SK-N-SH (cell line): Measurements from ENCODE around the gene GRIP2. TPM values are rescaled to one million over a fixed set of nuclear protein-coding genes. Genes with fewer than 3 reads are reported as not detected.

ENCODE experiments used
- CTCF ChIA-PET: fragments of 300-600, 350-600 bp; formaldehyde crosslinking; extraction: SDS; loops from one replicate; lab custom pipeline; 2021; lab: Yijun Ruan, JAX
- POLR2A ChIA-PET: fragments of 350-600 bp; sonication (Branson Sonifier 250); formaldehyde crosslinking; extraction: SDS; loops from one replicate; lab custom pipeline; 2020; ENCODE audit warnings: antibody characterized with exemption, inconsistent platforms; lab: Yijun Ruan, JAX
- DNase-seq: peaks from one replicate; pipeline ENCODE4 v3.0.0; 2012
- H2AFZ ChIP-seq: fragments of 200-600 bp; sonication (generic); 2 replicates; pipeline ENCODE4 v1.8.1; 2016; ENCODE audit warnings: antibody characterized with exemption, mild to moderate bottlenecking, low read depth
- H3F3A ChIP-seq: fragments of 200-600 bp; sonication (generic); replicated peaks from 2 replicates; pipeline ENCODE3; 2016; ENCODE audit warnings: antibody characterized with exemption, mild to moderate bottlenecking; ENCODE audit not compliant: insufficient read depth
- H3K27ac ChIP-seq, 2 experiments: fragments of 200-500 bp in 1 of 2; fragments of 200-600 bp in 1 of 2; sonication (Bioruptor generic) in 1 of 2; sonication (generic), shearing (Covaris generic) in 1 of 2; 2 replicates each; pipeline versions ENCODE4 v1.5.1 to v1.6.1; 2014 to 2016; ENCODE audit warnings: low read depth in 2 of 2, inconsistent platforms in 1 of 2, low read length in 1 of 2, mild to moderate bottlenecking in 1 of 2, mixed read lengths in 1 of 2
- H3K27me3 ChIP-seq: fragments of 200-600 bp; sonication (generic), shearing (Covaris generic); 2 replicates; pipeline ENCODE4 v1.6.1; 2016; ENCODE audit warnings: mixed run types; ENCODE audit not compliant: insufficient read depth
- H3K36me3 ChIP-seq, 2 experiments: fragments of 200-500 bp in 1 of 2; fragments of 200-600 bp in 1 of 2; sonication (Bioruptor generic) in 1 of 2; sonication (generic) in 1 of 2; replicated peaks in 1 of 2; 2 replicates each; pipeline versions ENCODE3 to v1.5.1; 2014 to 2016; ENCODE audit warnings: low read length in 1 of 2, mild to moderate bottlenecking in 1 of 2; ENCODE audit not compliant: insufficient read depth in 2 of 2, control insufficient read depth in 1 of 2
- H3K4me1 ChIP-seq, 2 experiments: fragments of 200-500 bp in 1 of 2; fragments of 200-600 bp in 1 of 2; sonication (Bioruptor generic) in 1 of 2; sonication (generic), shearing (Covaris generic) in 1 of 2; 2 replicates each; pipeline versions ENCODE4 v1.5.1 to v1.6.1; 2014 to 2016; ENCODE audit warnings: low read depth in 1 of 2, low read length in 1 of 2, mixed run types in 1 of 2; ENCODE audit not compliant: insufficient read depth in 2 of 2, control insufficient read depth in 1 of 2
- H3K4me2 ChIP-seq: fragments of 200-600 bp; sonication (generic), shearing (Covaris generic); 2 replicates; pipeline ENCODE4 v1.6.1; 2017; ENCODE audit warnings: mixed run types
- H3K4me3 ChIP-seq, 2 experiments: fragments of 200-500 bp in 1 of 2; fragments of 200-600 bp in 1 of 2; sonication (Bioruptor generic) in 1 of 2; sonication (generic), shearing (Covaris generic) in 1 of 2; 2 replicates each; pipeline versions ENCODE4 v1.5.1 to v1.8.1; 2014 to 2016; ENCODE audit warnings: low read depth in 2 of 2, inconsistent platforms in 1 of 2, low read length in 1 of 2, mild to moderate bottlenecking in 1 of 2, mixed read lengths in 1 of 2, moderate library complexity in 1 of 2
- H3K79me2 ChIP-seq: fragments of 200-600 bp; sonication (generic); 2 replicates; pipeline ENCODE4 v1.8.1; 2017; ENCODE audit warnings: mild to moderate bottlenecking; ENCODE audit not compliant: insufficient read depth
- H3K9ac ChIP-seq: fragments of 200-600 bp; sonication (generic); 2 replicates; pipeline ENCODE4 v1.6.1; 2017; ENCODE audit warnings: mixed run types
- H3K9me2 ChIP-seq: fragments of 200-600 bp; sonication (generic); 2 replicates; pipeline ENCODE4 v1.6.1; 2017; ENCODE audit warnings: mixed run types
- H3K9me3 ChIP-seq: fragments of 200-600 bp; sonication (generic); 2 replicates; pipeline ENCODE4 v1.6.1; 2017; ENCODE audit warnings: mixed run types, mild to moderate bottlenecking, moderate library complexity
- H4K20me1 ChIP-seq: fragments of 200-600 bp; sonication (generic); 2 replicates; pipeline ENCODE4 v1.6.1; 2017; ENCODE audit warnings: mild to moderate bottlenecking, mixed run types; ENCODE audit not compliant: insufficient read depth
- CHD2 ChIP-seq: fragments of 150-350 bp; IDR thresholded peaks from 2 replicates; pipeline ENCODE4 v1.6.1; 2018; ENCODE audit warnings: low read length; ENCODE audit not compliant: partially characterized antibody
- ELF1 ChIP-seq: IDR thresholded peaks from 2 replicates; pipeline ENCODE4 v1.4.0; 2012
- GABPA ChIP-seq: IDR thresholded peaks from 2 replicates; pipeline ENCODE4 v1.4.0; 2012; ENCODE audit warnings: low read depth, mild to moderate bottlenecking
- GATA2 ChIP-seq: sonication (generic); formaldehyde crosslinking; IDR thresholded peaks from 2 replicates; pipeline ENCODE4 v1.5.0; 2020; ENCODE audit warnings: mild to moderate bottlenecking, missing genetic modification reagents
- MAX ChIP-seq: IDR thresholded peaks from 2 replicates; pipeline ENCODE4 v1.4.0; 2012; ENCODE audit warnings: low read depth
- NRF1 ChIP-seq: IDR thresholded peaks from 2 replicates; pipeline ENCODE4 v1.6.1; 2012; ENCODE audit warnings: low read depth, mild to moderate bottlenecking, low read length
- PBX3 ChIP-seq: IDR thresholded peaks from 2 replicates; pipeline ENCODE4; 2012
- POLR2AphosphoS5 ChIP-seq: IDR thresholded peaks from 2 replicates; pipeline ENCODE4 v1.6.1; 2012; ENCODE audit warnings: low read depth, low read length
- REST ChIP-seq: IDR thresholded peaks from 2 replicates; pipeline ENCODE4 v1.6.1; 2012; ENCODE audit warnings: mild to moderate bottlenecking, low read depth, low read length, moderate library complexity
- RFX5 ChIP-seq: IDR thresholded peaks from 2 replicates; pipeline ENCODE4 v1.6.1; 2012; ENCODE audit warnings: mild to moderate bottlenecking, improper control_type of control experiment, low read length
- SMC3 ChIP-seq: IDR thresholded peaks from 2 replicates; pipeline ENCODE4 v1.6.1; 2012; ENCODE audit warnings: low read depth, low read length, improper control_type of control experiment
- TCF12 ChIP-seq: IDR thresholded peaks from 2 replicates; pipeline ENCODE4 v1.4.0; 2012
- USF1 ChIP-seq: IDR thresholded peaks from 2 replicates; pipeline ENCODE4 v1.4.0; 2012; ENCODE audit warnings: low read depth, borderline replicate concordance
- USF2 ChIP-seq: fragments of 150-350 bp; IDR thresholded peaks from 2 replicates; pipeline ENCODE4 v1.6.1; 2017; ENCODE audit warnings: antibody characterized with exemption, low read length, low read depth, borderline replicate concordance
- ZBTB33 ChIP-seq: IDR thresholded peaks from 2 replicates; pipeline ENCODE4 v1.4.0; 2012; ENCODE audit warnings: low read depth, borderline replicate concordance
- WGBS: methylation state at CpG from one replicate; pipeline ENCODE4 v1.1.6; 2017; ENCODE audit warnings: low lambda C conversion rate; 5-methylcytosine and 5-hydroxymethylcytosine counted together
- polyA plus RNA-seq, 3 experiments: library from polyadenylated mRNA; depleted of rRNA; stranded (reverse); fragments of >200 nt; gene quantifications; 2 replicates each; pipeline ENCODE4 v1.2.3, GENCODE V29; 2012

The GRIP2 gene
- polyA plus RNA-seq, 1 of the 3 experiments (the other 2 are of a cell fraction) = 0.15 TPM

GRCh38 chr3:14477311-14477935, 62.7 kb downstream of the GRIP2 start:
- H3K9me2 ChIP-seq = no peaks in the 10 kb centered on the region
- H3K36me3 ChIP-seq = peaks cover 33 to 40% of the 10 kb centered on the region in 2 experiments
- H4K20me1 ChIP-seq = no peaks in the 10 kb centered on the region
- no peak overlapping the region for H2AFZ ChIP-seq
- no peak overlapping the region for H3K4me3 ChIP-seq
- H3K9ac ChIP-seq = no peak overlapping the region
- H3K4me2 ChIP-seq = no peak overlapping the region
- CTCF ChIA-PET = interaction anchor here (0.9 to 5.9 kb wide), 5 partner anchors 10 to 274 kb away, joined by 4 to 43 read pairs (median 7); no protein-coding TSS in a partner anchor
- no peaks in the 10 kb centered on the region for H3K27me3 ChIP-seq
- TF ChIP-seq TCF12 = no peak
- TF ChIP-seq GABPA = no peak
- no peak for TF ChIP-seq ZBTB33
- no peak for TF ChIP-seq PBX3
- no peak for TF ChIP-seq ELF1
- TF ChIP-seq USF1 = no peak
- TF ChIP-seq MAX = no peak
- no peak for TF ChIP-seq POLR2AphosphoS5
- no peak for TF ChIP-seq USF2
- TF ChIP-seq REST = no peak
- TF ChIP-seq GATA2 (CRISPR knock-in tag) = no peak
- TF ChIP-seq RFX5 = no peak
- TF ChIP-seq CHD2 = no peak
- TF ChIP-seq SMC3 = no peak
- TF ChIP-seq NRF1 = no peak
- POLR2A ChIA-PET = no interaction called here
- H3K79me2 ChIP-seq = no peaks in the 10 kb centered on the region
- WGBS = 98% methylated on average over 9 of the region's 11 CpGs
- peaks cover 2% of the 10 kb centered on the region for H3F3A ChIP-seq
- H3K9me3 ChIP-seq = no peaks in the 10 kb centered on the region
- no peak overlapping the region for H3K27ac ChIP-seq
- DNase-seq = no peak
- H3K4me1 ChIP-seq = peaks cover 10 to 17% of the 10 kb centered on the region in 2 experiments; a peak in 3 of 4 replicates
